OCI-LY3 (cell line): Measurements from ENCODE around the gene PALS2.

Source experiments
- EZH2phosphoT487 ChIP-seq: fragments of 200-600 bp; shearing (Covaris generic); IDR thresholded peaks from 2 replicates; pipeline ENCODE4 v1.6.1; 2018; ENCODE audit warnings: antibody characterized with exemption, mixed run types, low read depth
- TF ChIP-seq, protein P1 (sequence below): fragments of 200-600, 300-600 bp; sonication (generic); IDR thresholded peaks from 2 replicates; pipeline ENCODE4 v1.5.1; 2014; ENCODE audit warnings: antibody characterized with exemption, low read length, low read depth

DNA sequence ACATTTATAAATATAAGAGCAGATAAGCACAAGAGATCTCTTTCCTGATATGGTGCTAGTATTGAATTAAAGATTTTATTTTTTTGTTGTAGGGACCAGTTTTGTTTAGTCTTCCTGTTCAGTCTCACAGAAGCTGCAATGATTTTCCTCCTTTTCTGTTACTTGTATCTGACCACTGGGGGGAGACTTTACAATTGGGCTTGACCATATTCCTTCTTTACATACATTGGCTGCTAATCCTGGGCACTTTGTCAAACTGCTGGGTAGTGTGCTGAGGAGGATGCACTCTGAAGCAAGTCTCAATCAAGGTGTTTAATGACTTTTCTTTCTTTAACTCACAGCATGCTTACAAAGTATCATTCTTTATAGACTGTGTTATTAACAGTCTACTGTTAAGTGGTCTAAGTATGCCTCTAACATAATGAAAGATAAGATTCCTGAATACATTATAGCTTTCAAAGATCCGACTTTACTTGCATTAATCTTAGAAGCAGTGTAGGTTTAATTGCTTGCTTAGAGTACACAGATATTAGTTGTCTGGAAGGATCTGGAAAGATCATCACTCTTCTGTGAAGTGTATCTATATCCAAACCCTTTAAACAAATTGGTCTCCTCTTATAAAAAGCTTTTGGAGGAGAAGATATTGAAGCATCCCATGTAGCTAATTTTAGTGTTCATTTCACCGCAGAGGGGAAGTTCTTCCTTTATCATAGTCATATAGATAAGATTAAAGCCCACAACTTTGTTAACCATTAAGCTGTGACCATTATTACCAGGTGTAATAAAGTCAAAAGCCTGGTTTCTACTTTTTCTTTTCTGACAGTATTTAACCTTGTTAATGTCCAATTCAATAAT lies 3.1 kb downstream of the PALS2 start:
- TF ChIP-seq, protein P1, sequence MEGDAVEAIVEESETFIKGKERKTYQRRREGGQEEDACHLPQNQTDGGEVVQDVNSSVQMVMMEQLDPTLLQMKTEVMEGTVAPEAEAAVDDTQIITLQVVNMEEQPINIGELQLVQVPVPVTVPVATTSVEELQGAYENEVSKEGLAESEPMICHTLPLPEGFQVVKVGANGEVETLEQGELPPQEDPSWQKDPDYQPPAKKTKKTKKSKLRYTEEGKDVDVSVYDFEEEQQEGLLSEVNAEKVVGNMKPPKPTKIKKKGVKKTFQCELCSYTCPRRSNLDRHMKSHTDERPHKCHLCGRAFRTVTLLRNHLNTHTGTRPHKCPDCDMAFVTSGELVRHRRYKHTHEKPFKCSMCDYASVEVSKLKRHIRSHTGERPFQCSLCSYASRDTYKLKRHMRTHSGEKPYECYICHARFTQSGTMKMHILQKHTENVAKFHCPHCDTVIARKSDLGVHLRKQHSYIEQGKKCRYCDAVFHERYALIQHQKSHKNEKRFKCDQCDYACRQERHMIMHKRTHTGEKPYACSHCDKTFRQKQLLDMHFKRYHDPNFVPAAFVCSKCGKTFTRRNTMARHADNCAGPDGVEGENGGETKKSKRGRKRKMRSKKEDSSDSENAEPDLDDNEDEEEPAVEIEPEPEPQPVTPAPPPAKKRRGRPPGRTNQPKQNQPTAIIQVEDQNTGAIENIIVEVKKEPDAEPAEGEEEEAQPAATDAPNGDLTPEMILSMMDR, result peak; percentile 65
- no peak for TF ChIP-seq EZH2phosphoT487
